K562 (cell line): ENCODE measurements around the gene RNF11. TPM values are rescaled to one million over a fixed set of nuclear protein-coding genes. Genes with fewer than 3 reads are reported as not detected.

ENCODE experiments used
- ELF1 ChIP-seq: fragments of 200-800 bp; sonication (Bioruptor generic); IDR thresholded peaks from 2 replicates; pipeline ENCODE4 v1.6.1; 2016; ENCODE audit warnings: missing genetic modification characterization, missing compliant biosample characterization
- NR4A1 ChIP-seq, 2 experiments: fragments of 250-450 bp in 1 of 2; fragments of 450-650 bp in 1 of 2; sonication (Bioruptor Pico) in 1 of 2; IDR thresholded peaks; 2 replicates each; pipeline versions ENCODE4 v1.4.0 to v1.6.1; 2016 to 2020; ENCODE audit warnings: mild to moderate bottlenecking in 2 of 2, missing compliant biosample characterization in 1 of 2, missing genetic modification characterization in 1 of 2, moderate library complexity in 1 of 2
- PCBP1 ChIP-seq: fragments of 200-400 bp; formaldehyde crosslinking; IDR thresholded peaks from 2 replicates; pipeline ENCODE4 v1.6.1; 2018; ENCODE audit warnings: mild to moderate bottlenecking, low read depth, low read length; ENCODE audit not compliant: poor library complexity, severe bottlenecking
- PHB ChIP-seq: fragments of 250-450 bp; sonication (Bioruptor Pico); IDR thresholded peaks from 2 replicates; pipeline ENCODE4 v1.5.0; 2021
- POLR3G ChIP-seq: IDR thresholded peaks from 2 replicates; pipeline ENCODE4 v1.6.1; 2011; ENCODE audit not compliant: insufficient read length, insufficient replicate concordance; ENCODE audit errors: extremely low read depth
- TSC22D4 ChIP-seq: fragments of 450-650 bp; IDR thresholded peaks from 2 replicates; pipeline ENCODE4 v1.6.1; 2016; ENCODE audit warnings: missing genetic modification characterization, missing biosample characterization, control low read depth
- ZNF140 ChIP-seq: fragments of 250-450 bp; sonication (Bioruptor Pico); IDR thresholded peaks from 2 replicates; pipeline ENCODE4 v1.8.0; 2021; ENCODE audit warnings: moderate library complexity, mild to moderate bottlenecking, inconsistent platforms
- ZNF24 ChIP-seq: fragments of 450-650 bp; IDR thresholded peaks from 2 replicates; pipeline ENCODE4 v1.6.1; 2016
- ZNF408 ChIP-seq: fragments of 250-450 bp; sonication (Bioruptor Pico); IDR thresholded peaks from 2 replicates; pipeline ENCODE4 v1.4.0; 2020; ENCODE audit warnings: low read depth, mild to moderate bottlenecking, moderate library complexity
- polyA plus RNA-seq, 8 experiments: library from polyadenylated mRNA; depleted of rRNA in 4 of 8; stranded (reverse) in 5 of 8; unstranded in 3 of 8; fragments of >200 nt; fragmentation: Nextera tagmentation in 2 of 8; fragmentation: Illumina TruSeq in 1 of 8; extraction: Ambion mirVana in 2 of 8; extraction: Trizol in 1 of 8; gene quantifications; 2 replicates each; pipeline versions ENCODE4 v1.2.1 to v1.2.3, GENCODE V29; 2011 to 2014; ENCODE audit warnings: inconsistent platforms in 1 of 8, missing spikeins in 1 of 8
- total RNA-seq, 7 experiments: library from RNA; depleted of rRNA in 6 of 7; stranded (reverse); fragments of >200 nt in 6 of 7; fragmentation: Illumina TruSeq in 2 of 7; extraction: Trizol in 2 of 7; gene quantifications; 2 replicates each; pipeline versions ENCODE4 v1.2.1 to v1.2.3, GENCODE V29; 2011 to 2021; ENCODE audit warnings: low replicate concordance in 1 of 7
- TF ChIP-seq, protein P1 (sequence below), 2 experiments: fragments of 450-650 bp; IDR thresholded peaks; 2 replicates each; pipeline ENCODE4 v1.6.1; 2016; ENCODE audit warnings: mild to moderate bottlenecking in 2 of 2, borderline replicate concordance in 1 of 2, low read depth in 1 of 2, moderate library complexity in 1 of 2
- TF ChIP-seq, protein P2 (sequence below): sonication (generic); formaldehyde crosslinking; IDR thresholded peaks from 2 replicates; pipeline ENCODE4 v1.5.0; 2020; ENCODE audit warnings: missing genetic modification reagents
- TF ChIP-seq, protein P3 (sequence below): fragments of 200-800 bp; sonication (Bioruptor generic); IDR thresholded peaks from 2 replicates; pipeline ENCODE4 v1.6.1; 2017; ENCODE audit warnings: missing genetic modification characterization, missing compliant biosample characterization

RNF11 gene
- total and polyA plus RNA-seq, 9 of the 15 experiments (the other 6 are each of a cell fraction or from before 2014, with no cell fraction given): 5.7 to 34.3 (median 23.1) TPM

DNA sequence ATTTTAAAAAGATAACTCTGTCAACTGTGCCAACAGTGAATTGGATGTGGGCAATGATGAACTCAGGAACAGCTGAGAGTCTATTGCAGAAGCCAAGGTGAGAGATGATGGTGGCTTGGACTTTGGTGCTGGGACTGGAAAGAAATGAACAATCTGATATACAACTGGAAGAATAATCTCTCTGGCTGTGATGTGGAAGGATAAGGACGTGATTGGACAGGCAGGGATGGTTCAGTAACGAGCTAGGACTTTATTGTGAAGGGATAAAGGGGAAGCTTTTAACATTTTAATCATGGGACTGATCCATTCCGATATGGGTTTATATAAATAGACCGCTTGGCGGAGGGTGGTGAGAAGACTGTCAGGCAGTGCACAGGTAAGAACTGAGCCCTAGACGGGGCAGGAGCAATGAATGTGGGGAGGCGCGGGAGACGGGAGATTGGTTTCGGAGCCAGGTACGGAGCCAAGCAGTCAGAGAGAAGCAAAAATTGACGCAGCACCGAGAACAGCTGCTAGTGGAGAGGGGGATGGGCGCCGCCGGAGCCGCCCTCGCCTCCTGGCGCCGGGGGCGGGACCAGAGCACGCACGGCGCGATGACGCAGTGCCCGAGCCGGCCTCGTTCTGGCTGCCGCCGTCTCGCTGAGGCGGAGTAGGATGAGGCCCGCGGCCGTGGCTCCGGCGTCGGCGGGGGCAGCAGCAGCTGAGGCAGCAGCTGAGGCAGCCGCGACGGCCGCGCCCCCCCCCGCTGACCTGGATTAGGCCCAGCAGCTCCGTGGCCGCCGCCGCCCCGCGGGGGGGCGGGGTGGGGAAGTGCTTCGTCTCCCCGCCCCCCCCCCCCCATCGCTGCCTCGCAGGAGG lies at the start of gene RNF11 (continued):
- TF ChIP-seq, protein P1, sequence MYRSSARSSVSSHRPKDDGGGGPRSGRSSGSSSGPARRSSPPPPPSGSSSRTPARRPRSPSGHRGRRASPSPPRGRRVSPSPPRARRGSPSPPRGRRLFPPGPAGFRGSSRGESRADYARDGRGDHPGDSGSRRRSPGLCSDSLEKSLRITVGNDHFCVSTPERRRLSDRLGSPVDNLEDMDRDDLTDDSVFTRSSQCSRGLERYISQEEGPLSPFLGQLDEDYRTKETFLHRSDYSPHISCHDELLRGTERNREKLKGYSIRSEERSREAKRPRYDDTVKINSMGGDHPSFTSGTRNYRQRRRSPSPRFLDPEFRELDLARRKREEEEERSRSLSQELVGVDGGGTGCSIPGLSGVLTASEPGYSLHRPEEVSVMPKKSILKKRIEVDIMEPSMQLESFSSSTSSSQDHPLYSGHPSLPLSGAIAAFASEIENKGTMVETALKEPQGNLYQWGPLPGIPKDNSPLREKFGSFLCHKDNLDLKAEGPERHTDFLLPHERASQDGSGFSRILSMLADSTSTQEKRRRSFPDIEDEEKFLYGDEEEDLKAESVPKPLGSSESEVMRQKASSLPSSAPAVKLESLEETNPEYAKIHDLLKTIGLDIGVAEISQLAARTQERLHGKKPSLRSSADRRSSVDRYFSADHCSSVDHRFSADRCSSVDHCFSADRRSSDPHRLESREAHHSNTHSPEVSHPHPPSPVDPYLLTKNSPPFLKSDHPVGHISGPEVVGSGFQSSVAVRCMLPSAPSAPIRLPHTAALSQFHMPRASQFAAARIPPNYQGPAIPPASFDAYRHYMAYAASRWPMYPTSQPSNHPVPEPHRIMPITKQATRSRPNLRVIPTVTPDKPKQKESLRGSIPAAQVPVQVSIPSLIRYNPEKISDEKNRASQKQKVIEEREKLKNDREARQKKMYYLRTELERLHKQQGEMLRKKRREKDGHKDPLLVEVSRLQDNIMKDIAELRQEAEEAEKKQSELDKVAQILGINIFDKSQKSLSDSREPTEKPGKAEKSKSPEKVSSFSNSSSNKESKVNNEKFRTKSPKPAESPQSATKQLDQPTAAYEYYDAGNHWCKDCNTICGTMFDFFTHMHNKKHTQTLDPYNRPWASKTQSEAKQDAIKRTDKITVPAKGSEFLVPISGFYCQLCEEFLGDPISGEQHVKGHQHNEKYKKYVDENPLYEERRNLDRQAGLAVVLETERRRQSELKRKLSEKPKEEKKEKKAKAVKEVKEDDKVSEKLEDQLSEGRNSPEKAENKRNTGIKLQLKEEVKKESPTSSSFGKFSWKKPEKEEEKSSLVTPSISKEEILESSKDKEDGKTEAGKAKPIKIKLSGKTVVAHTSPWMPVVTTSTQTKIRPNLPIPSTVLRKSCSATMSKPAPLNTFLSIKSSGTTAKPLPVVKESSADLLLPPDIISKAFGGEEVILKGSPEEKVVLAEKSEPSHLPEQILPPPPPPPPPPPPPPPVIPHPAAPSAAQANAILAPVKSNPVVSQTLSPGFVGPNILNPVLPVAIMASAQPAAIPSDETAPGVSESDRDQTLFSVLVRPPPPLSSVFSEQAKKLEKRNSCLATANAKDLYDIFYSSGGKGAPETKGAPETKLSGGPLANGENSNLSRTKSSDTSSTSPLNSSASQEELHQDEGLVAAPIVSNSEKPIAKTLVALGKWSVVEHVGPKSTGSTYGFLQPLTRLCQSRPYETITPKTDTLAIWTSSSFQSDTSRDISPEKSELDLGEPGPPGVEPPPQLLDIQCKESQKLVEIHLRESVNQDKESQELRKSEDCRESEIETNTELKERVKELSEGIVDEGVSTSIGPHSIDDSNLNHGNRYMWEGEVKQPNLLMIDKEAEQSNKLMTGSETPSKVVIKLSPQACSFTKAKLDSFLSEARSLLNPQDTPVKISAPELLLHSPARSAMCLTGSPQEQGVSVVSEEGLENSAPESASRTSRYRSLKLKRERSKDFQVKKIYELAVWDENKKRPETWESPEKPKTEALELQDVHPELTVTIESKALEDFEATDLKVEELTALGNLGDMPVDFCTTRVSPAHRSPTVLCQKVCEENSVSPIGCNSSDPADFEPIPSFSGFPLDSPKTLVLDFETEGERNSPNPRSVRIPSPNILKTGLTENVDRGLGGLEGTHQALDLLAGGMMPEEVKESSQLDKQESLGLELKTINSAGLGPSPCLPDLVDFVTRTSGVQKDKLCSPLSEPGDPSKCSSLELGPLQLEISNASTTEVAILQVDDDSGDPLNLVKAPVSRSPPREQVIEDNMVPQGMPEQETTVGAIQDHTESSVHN (IDR thresholded peaks at IDR 0.05; ENCODE audit: borderline replicate concordance in 1 of 2, low read depth in 1 of 2): peak in 1 of 2 experiments; percentile 69; a peak in 1 of 4 replicates
- TF ChIP-seq TSC22D4 (tag) (no peak), ZNF408 (CRISPR knock-in tag) (no peak), ELF1 (0 out of 2 replicates have a peak, but pooled peaks have one; percentile 59), PHB (no peak), POLR3G (no peak), PCBP1 (peak; percentile 96), ZNF24 (0 out of 2 replicates have a peak, but pooled peaks have one; percentile 25), NR4A1 (CRISPR knock-in tag; IDR thresholded peaks at IDR 0.05) (no peak), NR4A1 (tag; IDR thresholded peaks at IDR 0.05) (0 out of 2 replicates have a peak, but pooled peaks have one; percentile 40), ZNF140 (CRISPR knock-in tag) (no peak)
- TF ChIP-seq, protein P2, sequence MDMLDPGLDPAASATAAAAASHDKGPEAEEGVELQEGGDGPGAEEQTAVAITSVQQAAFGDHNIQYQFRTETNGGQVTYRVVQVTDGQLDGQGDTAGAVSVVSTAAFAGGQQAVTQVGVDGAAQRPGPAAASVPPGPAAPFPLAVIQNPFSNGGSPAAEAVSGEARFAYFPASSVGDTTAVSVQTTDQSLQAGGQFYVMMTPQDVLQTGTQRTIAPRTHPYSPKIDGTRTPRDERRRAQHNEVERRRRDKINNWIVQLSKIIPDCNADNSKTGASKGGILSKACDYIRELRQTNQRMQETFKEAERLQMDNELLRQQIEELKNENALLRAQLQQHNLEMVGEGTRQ (CRISPR knock-in tag): no peak
- TF ChIP-seq, protein P3, sequence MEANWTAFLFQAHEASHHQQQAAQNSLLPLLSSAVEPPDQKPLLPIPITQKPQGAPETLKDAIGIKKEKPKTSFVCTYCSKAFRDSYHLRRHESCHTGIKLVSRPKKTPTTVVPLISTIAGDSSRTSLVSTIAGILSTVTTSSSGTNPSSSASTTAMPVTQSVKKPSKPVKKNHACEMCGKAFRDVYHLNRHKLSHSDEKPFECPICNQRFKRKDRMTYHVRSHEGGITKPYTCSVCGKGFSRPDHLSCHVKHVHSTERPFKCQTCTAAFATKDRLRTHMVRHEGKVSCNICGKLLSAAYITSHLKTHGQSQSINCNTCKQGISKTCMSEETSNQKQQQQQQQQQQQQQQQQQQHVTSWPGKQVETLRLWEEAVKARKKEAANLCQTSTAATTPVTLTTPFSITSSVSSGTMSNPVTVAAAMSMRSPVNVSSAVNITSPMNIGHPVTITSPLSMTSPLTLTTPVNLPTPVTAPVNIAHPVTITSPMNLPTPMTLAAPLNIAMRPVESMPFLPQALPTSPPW (CRISPR knock-in tag): peak; percentile 99
